T-helper 1 cell treated with Interleukin-12 subunit alpha and Interleukin-12 subunit beta and Interleukin-4 antibody, amounts not matched to agents 30 ng/mL and 1 ng/mL, for 36 hours (primary cell): ENCODE data around the gene RFNG. TPM values are rescaled to one million over a fixed set of nuclear protein-coding genes. Genes with fewer than 3 reads are reported as not detected.

Source experiments
- intact Hi-C: fragments of 100-400 bp; cut with micrococcal nuclease; formaldehyde crosslinking; loops from one replicate; pipeline ENCODE4 v1.15.1; 2024
- total RNA-seq: library from RNA; stranded (reverse); gene quantifications from 2 replicates; pipeline ENCODE4 v1.2.3, GENCODE V29; 2022

Gene RFNG, protein sequence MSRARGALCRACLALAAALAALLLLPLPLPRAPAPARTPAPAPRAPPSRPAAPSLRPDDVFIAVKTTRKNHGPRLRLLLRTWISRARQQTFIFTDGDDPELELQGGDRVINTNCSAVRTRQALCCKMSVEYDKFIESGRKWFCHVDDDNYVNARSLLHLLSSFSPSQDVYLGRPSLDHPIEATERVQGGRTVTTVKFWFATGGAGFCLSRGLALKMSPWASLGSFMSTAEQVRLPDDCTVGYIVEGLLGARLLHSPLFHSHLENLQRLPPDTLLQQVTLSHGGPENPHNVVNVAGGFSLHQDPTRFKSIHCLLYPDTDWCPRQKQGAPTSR
- total RNA-seq = 26.7 and 28.2 TPM in 2 replicates

GRCh38 chr17:82051776-82052637 lies at the start of gene RFNG, which contains the start of gene GPS1:
Gene RFNG (minus strand): TSS chr17:82051811. CDS start chr17:82051766, 45 bp downstream.
Gene GPS1 (plus strand): TSS chr17:82051898. CDS start chr17:82051932, 34 bp downstream.
- intact Hi-C loops = loop anchor here (1.0 to 5.0 kb wide), 4 partner anchors 13 to 45 kb away; partner anchors contain the start of genes DCXR, DUS1L, FASN and LRRC45

DNA sequence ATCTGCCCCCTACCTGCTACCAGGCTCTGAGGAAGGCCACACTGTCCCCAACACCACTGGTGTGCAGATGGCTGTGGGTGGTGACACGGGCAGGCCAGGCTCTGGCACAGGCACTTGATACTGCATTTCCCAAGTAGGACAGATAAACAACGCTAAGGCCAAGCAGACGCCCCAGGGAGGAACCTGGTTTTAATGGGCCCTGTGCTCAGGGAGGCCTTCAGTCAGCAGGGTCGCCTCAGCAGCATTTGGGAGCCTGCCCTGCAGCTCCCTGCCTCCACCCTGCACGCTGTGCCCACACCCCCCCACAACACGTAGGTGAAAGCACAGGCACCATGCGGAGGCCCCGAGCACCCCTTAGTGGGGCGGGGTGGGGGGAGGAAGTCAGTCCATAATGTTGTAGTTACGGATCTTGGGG lies 49.7 kb upstream of the RFNG start:
- intact Hi-C loops = no loop called here

DNA sequence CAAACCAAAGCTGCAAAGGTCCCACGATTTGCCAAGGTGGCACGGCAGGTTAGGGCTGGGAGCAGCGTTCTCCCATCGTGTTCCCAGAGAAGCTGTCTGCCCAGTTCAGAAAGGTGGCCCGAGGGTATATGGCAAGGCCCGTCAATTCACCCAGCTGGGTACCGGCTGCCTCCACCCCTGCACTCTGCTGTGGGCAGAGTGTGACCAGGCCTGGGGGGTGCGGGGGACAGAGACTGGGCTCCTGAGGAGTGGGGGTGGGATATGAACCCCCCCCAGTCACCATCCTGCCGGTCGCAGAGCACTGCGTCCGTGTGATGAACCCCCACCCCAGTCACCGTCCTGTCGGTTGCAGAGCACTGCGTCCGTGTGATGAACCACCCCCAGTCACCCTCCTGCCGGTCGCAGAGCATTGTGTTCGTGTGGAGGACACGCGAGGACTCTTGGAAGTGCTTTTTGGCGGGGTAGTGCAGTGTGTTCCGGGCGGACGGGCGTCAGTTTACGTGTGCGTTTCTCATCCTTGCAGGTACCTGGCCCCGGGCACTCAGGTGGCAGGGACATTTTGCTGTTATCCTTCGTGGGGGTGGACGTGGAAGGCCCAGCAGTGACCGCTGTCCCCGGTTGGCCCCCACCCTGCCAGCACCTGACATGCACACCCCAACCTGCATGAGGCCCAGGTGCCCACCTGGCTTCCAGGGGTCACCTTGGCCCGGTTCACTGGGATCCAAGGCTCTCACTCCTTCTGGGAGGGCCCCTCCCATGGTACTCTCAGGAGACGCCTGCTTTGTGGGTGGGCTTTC lies 49.1 kb upstream of the RFNG start:
- intact Hi-C loops = no loop called here

GRCh38 chr17:82098939-82099763 lies 47.5 kb upstream of the RFNG start:
- intact Hi-C loops = loop anchor here (1.0 to 5.0 kb wide), 10 partner anchors 7 to 239 kb away; partner anchors contain the start of genes ASPSCR1, DCXR, DUS1L and GPS1

- intact Hi-C loops = loop anchor here (1.0 to 5.0 kb wide), 10 partner anchors 8 to 238 kb away; partner anchors contain the start of genes ASPSCR1, DCXR, DUS1L and GPS1
Measured at GRCh38 chr17:82098169-82098938, 46.7 kb upstream of the RFNG start, which contains the start of gene FASN. Gene FASN (minus strand): TSS chr17:82098236. CDS start chr17:82096445, 1,791 bp downstream.

- intact Hi-C loops = loop anchor here (1.0 to 5.0 kb wide), 10 partner anchors 8 to 238 kb away; partner anchors contain the start of genes ASPSCR1, DCXR, DUS1L and GPS1
Measured at GRCh38 chr17:82097919-82098168, 46.2 kb upstream of the RFNG start.

DNA sequence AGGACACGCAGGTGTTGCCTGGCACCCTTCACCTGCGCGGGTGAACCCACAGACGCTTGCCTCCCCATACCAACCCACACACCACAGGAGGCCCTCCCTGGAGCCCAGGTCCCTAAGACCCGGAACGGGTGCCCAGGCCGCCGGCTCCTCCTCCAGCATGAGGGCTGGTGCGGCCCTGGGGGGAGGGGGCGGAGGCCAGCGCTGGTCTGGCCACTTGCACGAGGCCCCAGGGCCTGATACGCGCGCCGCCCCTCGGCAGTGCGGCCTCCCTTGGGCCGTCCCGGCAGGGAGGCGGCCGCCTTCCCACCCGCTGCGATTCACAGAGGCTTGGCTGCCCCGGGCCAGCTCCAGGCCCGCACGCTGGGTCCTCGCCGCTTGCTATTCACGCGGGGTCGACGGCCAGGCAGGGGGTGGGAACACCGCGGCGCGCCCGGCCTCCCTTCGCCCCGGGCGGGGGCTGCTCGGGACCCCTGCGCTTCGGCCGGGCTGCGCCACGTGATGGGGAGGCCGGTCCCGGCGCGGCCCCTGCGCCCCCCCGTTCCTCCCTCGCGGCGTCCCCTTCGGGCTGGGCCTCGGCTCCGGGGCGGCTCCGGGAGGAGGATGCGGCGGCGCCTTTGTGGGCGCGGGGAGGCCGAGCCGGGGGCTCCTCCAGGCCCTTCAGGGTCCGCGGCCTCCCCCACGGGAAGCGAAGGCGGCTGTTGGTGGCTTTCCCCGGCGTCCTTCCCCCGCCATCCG lies 45.7 kb upstream of the RFNG start:
- intact Hi-C loops = loop anchor here (5.0 kb wide), 1 partner anchor 45 kb away; the partner anchor contains the start of genes GPS1 and RFNG

DNA sequence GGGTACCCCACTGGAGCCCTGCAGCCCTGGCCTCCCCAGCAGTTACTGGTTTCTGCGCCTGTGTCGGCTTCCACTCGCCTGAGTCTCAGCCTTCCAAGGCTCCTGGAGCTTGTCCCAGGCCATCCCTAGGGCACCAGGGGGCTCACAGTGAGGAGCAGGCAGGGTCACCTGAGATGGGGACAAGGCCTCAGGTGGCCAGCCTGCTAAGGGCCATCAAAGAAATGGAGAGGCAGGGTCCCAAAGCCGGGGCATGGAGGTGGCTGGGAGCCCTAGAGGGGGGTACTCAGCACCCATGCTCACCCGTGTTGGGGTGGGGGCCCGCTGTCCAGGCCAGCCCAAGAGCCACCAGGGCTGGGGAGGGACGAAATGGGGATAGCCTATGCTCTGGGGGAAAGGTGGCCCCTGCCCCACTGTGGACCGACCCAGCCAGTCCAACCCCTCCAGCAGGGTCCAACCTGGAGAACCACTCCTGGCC lies 45.1 kb upstream of the RFNG start:
- intact Hi-C loops = loop anchor here (5.0 kb wide), 1 partner anchor 44 kb away; the partner anchor contains the start of genes GPS1 and RFNG

DNA sequence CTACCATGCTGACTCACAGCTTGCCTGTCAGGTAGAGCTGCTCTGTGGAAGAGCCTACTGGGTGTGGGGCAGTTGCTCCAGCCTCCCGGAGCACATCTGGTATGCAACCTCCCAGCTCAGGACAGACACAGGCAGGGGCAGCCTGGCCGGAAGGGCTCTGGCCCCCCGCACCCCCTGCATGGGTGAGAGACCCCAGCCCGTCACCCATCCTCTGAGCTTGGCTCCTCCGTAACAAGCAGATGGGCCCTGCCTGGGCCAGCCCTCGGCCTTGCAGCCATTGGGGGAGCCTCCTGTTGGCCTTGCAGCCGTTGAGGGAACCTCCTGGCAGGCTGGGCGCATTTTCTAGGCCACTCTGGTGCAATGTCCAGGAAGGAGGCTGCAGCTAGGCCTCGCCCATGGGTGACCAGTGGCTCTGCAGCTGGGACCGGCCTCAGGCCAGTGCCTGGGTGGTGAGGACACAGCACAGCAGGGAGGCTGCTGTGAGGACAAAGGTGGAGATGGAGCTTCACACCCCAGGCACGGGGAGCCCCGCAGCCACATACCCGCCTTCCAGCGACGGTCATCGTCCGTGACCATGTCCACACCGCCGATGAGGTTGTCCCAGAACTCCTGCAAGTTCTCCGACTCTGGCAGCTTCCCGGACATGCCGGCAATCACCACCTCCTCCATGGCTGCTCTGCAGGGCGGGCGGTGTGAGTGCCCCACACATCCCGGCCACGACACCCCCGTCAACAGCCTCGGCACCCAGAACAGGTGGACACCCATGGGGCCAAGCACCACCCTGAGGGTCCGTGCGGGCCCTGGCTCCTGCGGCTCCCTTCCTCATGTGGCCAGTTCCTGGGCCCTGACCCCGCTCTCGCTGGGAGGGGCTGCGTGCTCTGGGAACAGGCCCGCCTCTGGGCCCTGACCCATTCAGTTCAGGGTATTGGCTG lies 44.4 kb upstream of the RFNG start:
- intact Hi-C loops = loop anchor here (5.0 kb wide), 1 partner anchor 44 kb away; the partner anchor contains the start of genes GPS1 and RFNG

DNA sequence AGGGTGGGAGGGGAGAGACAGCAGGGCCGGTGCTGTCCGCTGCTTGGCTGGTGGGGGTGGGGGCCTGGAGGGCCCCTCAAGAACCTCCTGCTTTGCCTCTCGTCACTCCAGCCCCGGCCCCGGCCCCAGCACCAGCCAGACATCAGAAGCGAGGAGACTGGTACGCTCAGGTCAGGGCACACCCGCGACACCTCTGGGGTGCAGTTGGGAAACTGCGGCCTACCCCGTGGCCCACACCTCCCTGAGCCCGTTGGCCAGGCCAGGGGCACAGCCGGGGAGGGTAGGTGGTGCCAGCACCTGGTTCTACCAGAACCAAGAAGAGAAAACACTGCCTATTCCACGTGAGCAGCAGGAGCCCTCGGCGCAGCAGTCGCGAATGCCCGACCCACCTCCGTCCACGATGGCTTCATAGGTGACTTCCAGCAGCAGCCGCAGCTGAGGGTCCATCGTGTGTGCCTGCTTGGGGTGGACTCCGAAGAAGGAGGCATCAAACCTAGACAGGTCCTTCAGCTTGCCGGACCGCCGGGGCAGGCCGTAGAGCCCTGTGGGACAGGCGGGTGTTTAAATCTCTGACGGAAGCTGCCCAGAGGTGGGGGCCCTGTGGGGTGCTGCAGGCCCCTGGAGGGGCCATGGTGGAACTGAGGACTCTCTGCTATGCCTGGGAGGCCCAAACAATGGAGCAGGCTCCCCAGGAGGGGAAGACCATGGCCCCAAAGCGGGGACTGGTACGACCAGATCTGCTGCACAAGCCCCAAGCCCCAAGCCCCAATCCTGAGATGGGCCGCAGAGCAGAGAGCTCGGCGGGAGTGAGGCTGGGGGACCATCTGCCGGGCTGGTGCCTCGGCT lies 43.5 kb upstream of the RFNG start:
- intact Hi-C loops = loop anchor here (5.0 kb wide), 1 partner anchor 43 kb away; the partner anchor contains the start of genes GPS1 and RFNG

GRCh38 chr17:82092995-82093751 lies 41.6 kb upstream of the RFNG start:
- intact Hi-C loops = no loop called here

- intact Hi-C loops = no loop called here
Measured at GRCh38 chr17:82092628-82092994, 41.0 kb upstream of the RFNG start.

- intact Hi-C loops = no loop called here
Measured at GRCh38 chr17:82092094-82092586, 40.5 kb upstream of the RFNG start.

DNA sequence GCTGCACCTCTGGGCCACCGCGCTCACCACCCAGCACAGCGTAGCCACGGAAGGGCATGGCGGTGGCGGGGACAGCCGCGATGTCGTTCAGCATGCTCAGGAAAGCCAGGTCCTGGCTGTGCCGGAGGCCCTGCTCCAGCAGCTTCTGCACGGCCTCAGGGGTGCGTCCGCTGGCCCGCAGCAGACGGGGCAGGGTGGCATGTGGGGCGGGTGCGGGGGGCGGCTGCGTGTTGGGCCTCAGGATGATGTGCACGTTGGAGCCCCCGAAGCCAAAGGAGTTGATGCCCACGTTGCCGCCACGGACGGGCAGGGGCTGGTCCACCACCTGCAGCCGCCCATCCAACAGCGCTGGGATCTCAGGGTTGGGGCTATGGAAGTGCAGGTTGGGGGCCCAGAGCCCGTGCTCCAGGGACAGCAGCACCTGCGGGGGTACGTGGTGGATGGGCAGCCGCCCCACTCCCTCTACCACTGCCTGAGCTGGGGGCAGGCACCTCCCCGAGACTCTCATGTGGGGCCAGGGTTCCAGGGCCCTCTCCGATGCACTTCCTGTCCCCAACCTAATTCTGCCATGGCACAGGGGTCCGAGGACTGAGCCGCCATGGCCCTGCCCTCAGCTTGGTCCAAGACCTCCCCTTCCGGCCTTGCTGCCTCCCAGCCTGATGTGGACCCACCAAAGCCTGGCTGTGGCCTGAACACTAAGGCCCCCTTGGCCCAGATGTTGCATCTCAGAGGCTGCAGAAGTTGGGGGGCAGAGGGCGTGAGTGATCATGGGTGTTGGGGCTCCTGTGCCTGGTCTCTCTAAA lies 39.9 kb upstream of the RFNG start:
- intact Hi-C loops = no loop called here
